NCI-H748 (cell line): ENCODE data around the gene UNC5C.
"Not testable (repeated sequence)": the region's sequence is repeated elsewhere in the genome, so short reads cannot be mapped to it uniquely, and the experiment has no call there.

Experiments used
- DNase-seq: peaks from one replicate; lab custom pipeline; 2025; ENCODE audit not compliant: unreplicated experiment; lab: John Stamatoyannopoulos, UW

The UNC5C gene

GRCh38 chr4:95190751-95191436 lies 357.9 kb downstream of the UNC5C start:
- DNase-seq = peak; percentile 90

- DNase-seq = no peak
Observed at GRCh38 chr4:95188701-95189370, 359.9 kb downstream of the UNC5C start.

GRCh38 chr4:95186666-95187065 lies 362.1 kb downstream of the UNC5C start:
- DNase-seq = peak; percentile 92

- DNase-seq = no peak
Observed at GRCh38 chr4:95183656-95184408, 364.9 kb downstream of the UNC5C start.

GRCh38 chr4:95181996-95182306 lies 366.8 kb downstream of the UNC5C start:
- DNase-seq = no peak

GRCh38 chr4:95181243-95181995 lies 367.4 kb downstream of the UNC5C start:
- peak; percentile 72 for DNase-seq

GRCh38 chr4:95180531-95181242 lies 368.1 kb downstream of the UNC5C start:
- DNase-seq = no peak

- no peak for DNase-seq
Observed at GRCh38 chr4:95178938-95179337, 369.8 kb downstream of the UNC5C start.

- DNase-seq = not testable (repeated sequence)
Observed at GRCh38 chr4:95171377-95171776, 377.4 kb downstream of the UNC5C start.

GRCh38 chr4:95170176-95170575 lies 378.6 kb downstream of the UNC5C start:
- DNase-seq = no peak

GRCh38 chr4:95167805-95168204 lies 381.0 kb downstream of the UNC5C start:
- DNase-seq = peak; percentile 31

- peak; percentile 76 for DNase-seq
Observed at GRCh38 chr4:95165926-95166524, 382.7 kb downstream of the UNC5C start.

GRCh38 chr4:95162867-95163266 lies 385.9 kb downstream of the UNC5C start:
- DNase-seq = no peak

- DNase-seq = no peak
Observed at GRCh38 chr4:95161781-95162469, 386.8 kb downstream of the UNC5C start.

- DNase-seq = no peak
Observed at GRCh38 chr4:95159384-95159783, 389.4 kb downstream of the UNC5C start.

GRCh38 chr4:95158626-95159025 lies 390.1 kb downstream of the UNC5C start:
- no peak for DNase-seq

- DNase-seq = no peak
Observed at GRCh38 chr4:95158045-95158444, 390.7 kb downstream of the UNC5C start.

- DNase-seq = no peak
Observed at GRCh38 chr4:95157596-95157995, 391.2 kb downstream of the UNC5C start.

- DNase-seq = no peak
Observed at GRCh38 chr4:95156452-95156765, 392.4 kb downstream of the UNC5C start.
